HT1080 (cell line): ENCODE results near the gene IQGAP2. TPM values are rescaled to one million over a fixed set of nuclear protein-coding genes. Genes with fewer than 3 reads are reported as not detected.
"Not testable (repeated sequence)": the region's sequence is repeated elsewhere in the genome, so short reads cannot be mapped to it uniquely, and the experiment has no call there.

Experiments
- DNase-seq: peaks from one replicate; pipeline ENCODE4 v3.0.0-alpha.2; 2015; ENCODE audit warnings: low read depth
- polyA plus RNA-seq, 2 experiments: library from polyadenylated mRNA; depleted of rRNA; stranded (reverse); fragments of >200 nt; gene quantifications; 2 replicates each; pipeline ENCODE4 v1.2.3, GENCODE V29; 2015
- total RNA-seq: library from RNA; depleted of rRNA; stranded (reverse); fragments of >200 nt; shearing (Covaris generic); gene quantifications from 2 replicates; pipeline ENCODE4 v1.2.3, GENCODE V29; 2014; rRNA removed

IQGAP2 gene, protein sequence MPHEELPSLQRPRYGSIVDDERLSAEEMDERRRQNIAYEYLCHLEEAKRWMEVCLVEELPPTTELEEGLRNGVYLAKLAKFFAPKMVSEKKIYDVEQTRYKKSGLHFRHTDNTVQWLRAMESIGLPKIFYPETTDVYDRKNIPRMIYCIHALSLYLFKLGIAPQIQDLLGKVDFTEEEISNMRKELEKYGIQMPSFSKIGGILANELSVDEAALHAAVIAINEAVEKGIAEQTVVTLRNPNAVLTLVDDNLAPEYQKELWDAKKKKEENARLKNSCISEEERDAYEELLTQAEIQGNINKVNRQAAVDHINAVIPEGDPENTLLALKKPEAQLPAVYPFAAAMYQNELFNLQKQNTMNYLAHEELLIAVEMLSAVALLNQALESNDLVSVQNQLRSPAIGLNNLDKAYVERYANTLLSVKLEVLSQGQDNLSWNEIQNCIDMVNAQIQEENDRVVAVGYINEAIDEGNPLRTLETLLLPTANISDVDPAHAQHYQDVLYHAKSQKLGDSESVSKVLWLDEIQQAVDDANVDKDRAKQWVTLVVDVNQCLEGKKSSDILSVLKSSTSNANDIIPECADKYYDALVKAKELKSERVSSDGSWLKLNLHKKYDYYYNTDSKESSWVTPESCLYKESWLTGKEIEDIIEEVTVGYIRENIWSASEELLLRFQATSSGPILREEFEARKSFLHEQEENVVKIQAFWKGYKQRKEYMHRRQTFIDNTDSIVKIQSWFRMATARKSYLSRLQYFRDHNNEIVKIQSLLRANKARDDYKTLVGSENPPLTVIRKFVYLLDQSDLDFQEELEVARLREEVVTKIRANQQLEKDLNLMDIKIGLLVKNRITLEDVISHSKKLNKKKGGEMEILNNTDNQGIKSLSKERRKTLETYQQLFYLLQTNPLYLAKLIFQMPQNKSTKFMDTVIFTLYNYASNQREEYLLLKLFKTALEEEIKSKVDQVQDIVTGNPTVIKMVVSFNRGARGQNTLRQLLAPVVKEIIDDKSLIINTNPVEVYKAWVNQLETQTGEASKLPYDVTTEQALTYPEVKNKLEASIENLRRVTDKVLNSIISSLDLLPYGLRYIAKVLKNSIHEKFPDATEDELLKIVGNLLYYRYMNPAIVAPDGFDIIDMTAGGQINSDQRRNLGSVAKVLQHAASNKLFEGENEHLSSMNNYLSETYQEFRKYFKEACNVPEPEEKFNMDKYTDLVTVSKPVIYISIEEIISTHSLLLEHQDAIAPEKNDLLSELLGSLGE (N-terminal part only)
- 0.10 and 0.16 TPM in 2 replicates for total RNA-seq
- polyA plus RNA-seq (2015; cell fraction: cytosol; rRNA removed) = 0.29 and 1.4 TPM in 2 replicates
- polyA plus RNA-seq (2015; cell fraction: nucleus; rRNA removed) = 0.55 and 0.94 TPM in 2 replicates

GRCh38 chr5:76402886-76403765, at the start of gene IQGAP2:
TSS of gene IQGAP2 (plus strand) at chr5:76403285. CDS start at chr5:76403546, 261 bp downstream.
- peak; percentile 47 for DNase-seq

DNA sequence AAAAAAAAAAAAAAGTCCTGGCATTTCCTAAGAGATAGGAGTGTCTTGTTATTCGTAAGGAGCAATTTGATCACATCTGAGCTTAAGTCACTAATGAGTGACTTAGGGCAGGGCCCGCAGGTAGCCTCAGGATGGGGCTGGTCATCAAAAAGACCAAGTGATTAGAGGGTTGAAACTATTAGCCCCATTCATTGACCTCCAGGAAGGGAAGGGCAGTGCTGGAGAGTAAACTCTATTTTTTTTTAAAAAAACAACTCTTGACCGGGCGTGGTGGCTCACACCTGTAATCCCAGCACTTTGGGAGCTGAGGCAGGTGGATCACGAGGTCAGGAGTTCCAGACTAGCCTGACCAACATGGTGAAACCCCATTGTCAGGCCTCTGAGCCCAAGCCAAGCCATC, 46.2 kb upstream of the IQGAP2 start:
- DNase-seq = no peak

GRCh38 chr5:76363352-76364225, 39.5 kb upstream of the IQGAP2 start:
- DNase-seq = no peak

- DNase-seq = no peak
These were observed 38.9 kb upstream of the IQGAP2 start for GRCh38 chr5:76364226-76364589.

DNA sequence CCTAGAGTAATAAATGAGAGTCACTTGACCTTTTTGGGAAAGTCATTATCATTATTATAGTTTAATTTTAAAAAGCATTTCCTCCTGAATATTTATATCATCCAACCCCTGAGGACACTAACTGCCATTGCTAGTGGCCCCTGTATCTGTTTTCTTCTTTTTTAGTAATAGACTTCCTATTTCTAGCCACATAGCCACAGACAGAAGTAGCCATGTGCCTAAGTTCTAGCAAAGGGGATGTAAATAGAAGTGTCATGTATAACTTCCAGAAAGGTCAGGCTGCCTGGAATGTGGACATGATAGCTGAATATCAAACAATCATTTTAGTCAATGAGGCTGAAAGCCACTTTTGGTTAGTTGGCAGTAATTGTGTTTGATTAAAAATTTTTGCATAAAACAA, 37.5 kb upstream of the IQGAP2 start:
- DNase-seq = no peak

- DNase-seq = no peak
These were observed 36.5 kb upstream of the IQGAP2 start for GRCh38 chr5:76366596-76366995.

- peak; percentile 10 for DNase-seq
These were observed 35.3 kb upstream of the IQGAP2 start for GRCh38 chr5:76367623-76368371.

GRCh38 chr5:76368941-76369340, 34.1 kb upstream of the IQGAP2 start:
- DNase-seq = no peak

GRCh38 chr5:76369668-76370067, 33.4 kb upstream of the IQGAP2 start:
- not testable (repeated sequence) for DNase-seq

DNA sequence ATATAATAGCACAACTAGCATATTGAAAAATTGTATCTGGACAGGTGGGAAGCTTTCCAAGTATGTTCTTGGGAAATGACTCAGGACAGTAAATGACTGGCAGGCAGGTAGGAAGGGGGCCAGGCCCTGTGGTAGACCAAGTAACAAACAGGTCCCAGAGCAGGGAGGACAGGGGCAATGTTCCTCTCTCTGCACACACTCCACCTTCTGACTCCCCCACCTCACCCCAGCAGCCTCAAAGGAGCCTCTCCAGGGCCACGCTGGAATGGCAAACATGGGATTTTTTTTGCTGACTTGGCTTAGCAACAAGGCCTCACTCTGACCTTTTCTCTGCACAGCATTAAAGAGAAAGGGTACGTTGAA, 31.1 kb upstream of the IQGAP2 start:
- peak; percentile 7 for DNase-seq

GRCh38 chr5:76372323-76373054, 30.6 kb upstream of the IQGAP2 start:
- peak; percentile 96 for DNase-seq

DNA sequence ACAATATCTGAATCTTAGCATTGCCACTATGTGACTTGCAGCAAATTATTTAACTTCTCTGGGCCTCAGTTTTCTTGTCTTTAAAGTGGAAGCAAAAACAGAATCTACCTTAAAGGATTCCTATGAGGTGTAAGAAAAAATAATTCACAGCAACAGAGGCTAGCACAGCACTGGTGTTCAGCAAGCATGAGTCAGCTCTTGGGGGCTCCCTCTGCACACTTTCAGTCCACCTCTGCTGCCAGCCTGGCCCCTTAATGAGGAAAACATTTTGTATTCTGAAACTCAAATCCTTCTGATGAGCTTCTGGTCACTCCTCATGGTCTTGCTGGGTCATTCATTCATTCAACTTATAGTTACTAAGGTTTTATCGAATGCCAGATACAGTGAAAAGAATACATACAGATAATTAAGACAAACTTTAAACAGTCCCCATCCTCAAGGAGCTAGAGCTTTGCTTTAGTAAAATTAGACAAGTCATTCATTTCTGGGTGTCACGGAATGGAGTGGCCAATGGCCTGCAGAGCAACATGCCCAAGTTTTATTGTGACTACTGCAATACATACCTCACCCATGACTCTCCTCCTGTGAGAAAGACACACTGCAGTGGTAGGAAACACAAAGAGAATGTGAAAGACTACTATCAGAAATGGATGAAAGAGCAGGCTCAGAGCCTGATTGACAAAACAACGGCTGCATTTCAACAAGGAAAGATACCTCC, 26.8 kb upstream of the IQGAP2 start:
- peak; percentile 13 for DNase-seq

- no peak for DNase-seq
These were observed 26.2 kb upstream of the IQGAP2 start for GRCh38 chr5:76376866-76377230.

DNA sequence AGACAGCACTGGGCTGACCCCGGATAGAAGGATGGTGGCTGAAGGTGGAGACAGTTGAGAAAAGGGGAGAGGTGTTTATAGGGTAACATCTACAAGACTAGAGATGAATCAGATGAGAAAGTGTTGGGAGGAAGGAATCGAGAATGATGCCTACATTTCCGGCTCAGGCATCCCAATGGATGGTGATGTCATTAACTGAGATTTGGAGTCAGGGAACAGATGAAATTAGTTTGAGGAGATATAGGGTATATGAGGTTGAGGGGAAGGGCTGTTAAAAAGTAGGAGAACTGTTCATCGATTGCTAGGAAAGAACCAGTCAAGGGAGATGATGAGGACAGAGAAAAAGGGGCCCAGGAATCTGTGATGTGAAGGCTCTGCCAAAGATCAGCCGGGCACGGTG, 24.7 kb upstream of the IQGAP2 start:
- no peak for DNase-seq

DNA sequence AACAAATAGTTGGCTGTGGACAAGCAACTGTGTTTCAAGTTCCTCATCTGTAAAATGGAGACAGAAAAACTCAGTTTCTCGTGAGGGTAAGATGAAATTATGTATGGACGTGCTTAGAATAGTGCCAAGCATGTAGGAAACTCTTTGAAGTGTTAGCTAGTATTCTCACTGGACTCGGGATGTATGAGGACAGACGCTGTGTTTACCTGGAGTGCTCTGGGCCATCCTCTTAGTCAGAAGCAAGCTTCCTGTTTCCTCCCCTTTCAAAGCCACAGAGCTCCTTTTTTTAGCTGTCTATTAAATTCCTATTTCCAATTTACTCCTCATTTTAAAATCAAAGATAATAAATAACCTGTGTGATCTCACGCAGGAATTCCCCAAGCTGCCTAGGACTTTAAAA, 23.8 kb upstream of the IQGAP2 start:
- peak; percentile 51 for DNase-seq

GRCh38 chr5:76379855-76380254, 23.2 kb upstream of the IQGAP2 start:
- DNase-seq = no peak

GRCh38 chr5:76380346-76381066, 22.6 kb upstream of the IQGAP2 start:
- no peak for DNase-seq
